HG03139 (cell line): Measurements from ENCODE around the gene PCDHA7.
"Not testable (repeated sequence)": the region's sequence is repeated elsewhere in the genome, so short reads cannot be mapped to it uniquely, and the experiment has no call there.

ENCODE experiments used
- ATAC-seq: cut with Tn5 transposase; IDR thresholded peaks from one replicate; pipeline ENCODE4 v1.9.1; 2021; ENCODE audit not compliant: unreplicated experiment

Gene PCDHA7, protein sequence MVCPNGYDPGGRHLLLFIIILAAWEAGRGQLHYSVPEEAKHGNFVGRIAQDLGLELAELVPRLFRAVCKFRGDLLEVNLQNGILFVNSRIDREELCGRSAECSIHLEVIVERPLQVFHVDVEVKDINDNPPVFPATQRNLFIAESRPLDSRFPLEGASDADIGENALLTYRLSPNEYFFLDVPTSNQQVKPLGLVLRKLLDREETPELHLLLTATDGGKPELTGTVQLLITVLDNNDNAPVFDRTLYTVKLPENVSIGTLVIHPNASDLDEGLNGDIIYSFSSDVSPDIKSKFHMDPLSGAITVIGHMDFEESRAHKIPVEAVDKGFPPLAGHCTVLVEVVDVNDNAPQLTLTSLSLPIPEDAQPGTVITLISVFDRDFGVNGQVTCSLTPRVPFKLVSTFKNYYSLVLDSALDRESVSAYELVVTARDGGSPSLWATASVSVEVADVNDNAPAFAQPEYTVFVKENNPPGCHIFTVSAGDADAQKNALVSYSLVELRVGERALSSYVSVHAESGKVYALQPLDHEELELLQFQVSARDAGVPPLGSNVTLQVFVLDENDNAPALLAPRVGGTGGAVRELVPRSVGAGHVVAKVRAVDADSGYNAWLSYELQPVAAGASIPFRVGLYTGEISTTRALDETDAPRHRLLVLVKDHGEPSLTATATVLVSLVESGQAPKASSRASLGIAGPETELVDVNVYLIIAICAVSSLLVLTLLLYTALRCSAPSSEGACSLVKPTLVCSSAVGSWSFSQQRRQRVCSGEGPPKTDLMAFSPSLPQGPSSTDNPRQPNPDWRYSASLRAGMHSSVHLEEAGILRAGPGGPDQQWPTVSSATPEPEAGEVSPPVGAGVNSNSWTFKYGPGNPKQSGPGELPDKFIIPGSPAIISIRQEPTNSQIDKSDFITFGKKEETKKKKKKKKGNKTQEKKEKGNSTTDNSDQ

DNA sequence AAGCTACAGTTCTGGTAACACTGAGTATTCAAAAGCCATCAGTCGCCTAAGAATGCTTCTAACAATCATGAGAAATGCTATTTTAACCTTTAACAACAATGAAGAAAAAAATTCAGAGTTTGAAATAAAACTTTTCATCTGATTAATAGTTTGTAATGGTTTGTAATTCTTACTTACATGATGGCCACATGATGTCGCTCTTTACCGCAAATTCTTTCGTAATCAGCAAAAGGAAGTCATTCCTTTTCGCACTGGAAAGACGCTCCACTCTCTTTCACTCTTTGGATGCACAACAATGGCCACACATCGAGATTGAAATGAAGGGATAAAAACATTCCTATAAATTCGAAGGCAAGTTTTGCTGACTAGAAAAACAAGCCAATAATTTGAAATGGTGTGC, at the start of gene PCDHA7:
PCDHA7 (plus strand) TSS at position 277 of the 400 bp plus-strand sequence; CDS start at position 392, 115 bp downstream.
- no peak for ATAC-seq

DNA sequence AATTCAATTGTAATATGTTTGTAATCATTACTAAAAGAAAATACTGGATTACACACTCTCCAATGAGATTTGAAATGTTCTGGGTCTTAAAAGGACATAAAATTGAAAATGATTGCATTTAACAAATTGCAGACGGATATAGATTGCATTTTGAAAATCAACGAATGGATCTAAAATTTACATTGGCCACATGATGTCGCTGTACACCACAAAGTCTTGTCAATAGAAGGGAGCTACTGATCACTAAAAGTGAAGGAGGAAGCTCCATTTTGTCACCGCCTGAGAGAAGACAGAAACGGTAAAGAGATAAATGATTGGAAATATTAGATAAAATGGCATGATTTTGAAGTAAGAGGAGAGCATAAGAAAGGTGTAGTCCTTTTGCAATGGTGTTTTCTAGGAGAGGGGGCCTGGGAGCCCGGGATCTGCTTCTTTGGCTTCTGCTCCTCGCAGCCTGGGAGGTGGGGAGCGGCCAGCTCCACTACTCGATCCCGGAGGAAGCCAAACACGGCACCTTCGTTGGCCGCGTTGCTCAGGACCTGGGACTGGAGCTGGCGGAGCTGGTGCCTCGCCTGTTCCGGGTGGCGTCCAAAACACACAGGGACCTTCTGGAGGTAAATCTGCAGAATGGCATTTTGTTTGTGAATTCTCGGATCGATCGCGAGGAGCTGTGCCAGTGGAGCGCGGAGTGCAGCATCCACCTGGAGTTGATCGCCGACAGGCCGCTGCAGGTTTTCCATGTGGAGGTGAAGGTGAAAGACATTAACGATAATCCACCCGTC, 48.0 kb upstream of the PCDHA7 start, which contains the start of gene PCDHA1:
PCDHA1 (plus strand) TSS at position 236 of the 782 bp plus-strand sequence.
- no peak for ATAC-seq

DNA sequence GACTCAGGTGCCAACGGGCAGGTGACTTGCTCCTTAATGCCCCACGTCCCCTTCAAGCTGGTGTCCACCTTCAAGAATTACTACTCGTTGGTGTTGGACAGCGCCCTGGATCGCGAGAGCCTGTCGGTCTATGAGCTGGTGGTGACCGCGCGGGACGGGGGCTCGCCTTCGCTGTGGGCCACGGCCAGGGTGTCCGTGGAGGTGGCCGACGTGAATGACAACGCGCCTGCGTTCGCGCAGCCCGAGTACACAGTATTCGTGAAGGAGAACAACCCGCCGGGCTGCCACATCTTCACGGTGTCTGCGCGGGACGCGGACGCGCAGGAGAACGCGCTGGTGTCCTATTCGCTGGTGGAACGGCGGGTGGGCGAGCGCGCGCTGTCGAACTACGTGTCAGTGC, 46.6 kb upstream of the PCDHA7 start:
- ATAC-seq, result not testable (repeated sequence)

DNA sequence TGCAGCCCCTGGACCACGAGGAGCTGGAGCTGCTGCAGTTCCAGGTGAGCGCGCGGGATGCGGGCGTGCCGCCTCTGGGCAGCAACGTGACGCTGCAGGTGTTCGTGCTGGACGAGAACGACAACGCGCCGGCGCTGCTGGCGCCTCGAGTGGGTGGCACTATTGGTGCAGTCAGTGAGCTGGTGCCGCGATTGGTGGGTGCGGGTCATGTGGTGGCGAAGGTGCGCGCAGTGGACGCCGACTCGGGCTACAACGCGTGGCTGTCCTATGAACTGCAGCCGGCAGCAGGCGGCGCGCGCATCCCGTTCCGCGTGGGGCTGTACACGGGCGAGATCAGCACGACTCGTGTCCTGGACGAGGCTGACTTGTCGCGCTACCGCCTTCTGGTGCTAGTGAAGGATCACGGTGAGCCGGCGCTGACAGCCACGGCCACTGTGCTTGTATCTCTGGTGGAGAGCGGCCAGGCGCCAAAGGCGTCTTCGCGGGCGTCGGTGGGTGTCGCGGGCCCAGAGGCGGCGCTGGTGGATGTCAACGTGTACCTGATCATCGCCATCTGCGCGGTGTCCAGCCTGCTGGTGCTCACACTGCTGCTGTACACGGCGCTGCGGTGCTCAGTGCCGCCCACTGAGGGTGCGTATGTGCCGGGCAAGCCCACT, 46.1 kb upstream of the PCDHA7 start:
- not testable (repeated sequence) for ATAC-seq

DNA sequence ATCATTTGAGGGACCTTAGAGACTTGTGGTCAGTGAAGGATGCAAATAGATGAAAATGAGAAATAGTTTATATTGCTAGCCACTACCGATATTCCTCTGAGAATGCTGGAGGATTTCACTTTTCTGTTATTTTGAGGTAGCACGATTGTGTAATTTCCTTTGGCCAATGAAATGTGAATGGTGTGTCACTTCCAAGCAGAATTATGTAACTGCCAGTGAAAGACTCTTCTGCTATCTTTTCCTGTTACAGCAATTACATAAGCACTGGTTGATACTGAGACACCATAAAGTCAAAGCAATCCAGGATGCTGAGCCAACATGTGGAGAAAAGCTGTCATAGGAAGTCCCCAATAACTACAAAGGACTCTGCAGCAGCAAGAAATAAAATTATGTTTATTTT, 43.0 kb upstream of the PCDHA7 start:
- no peak for ATAC-seq

DNA sequence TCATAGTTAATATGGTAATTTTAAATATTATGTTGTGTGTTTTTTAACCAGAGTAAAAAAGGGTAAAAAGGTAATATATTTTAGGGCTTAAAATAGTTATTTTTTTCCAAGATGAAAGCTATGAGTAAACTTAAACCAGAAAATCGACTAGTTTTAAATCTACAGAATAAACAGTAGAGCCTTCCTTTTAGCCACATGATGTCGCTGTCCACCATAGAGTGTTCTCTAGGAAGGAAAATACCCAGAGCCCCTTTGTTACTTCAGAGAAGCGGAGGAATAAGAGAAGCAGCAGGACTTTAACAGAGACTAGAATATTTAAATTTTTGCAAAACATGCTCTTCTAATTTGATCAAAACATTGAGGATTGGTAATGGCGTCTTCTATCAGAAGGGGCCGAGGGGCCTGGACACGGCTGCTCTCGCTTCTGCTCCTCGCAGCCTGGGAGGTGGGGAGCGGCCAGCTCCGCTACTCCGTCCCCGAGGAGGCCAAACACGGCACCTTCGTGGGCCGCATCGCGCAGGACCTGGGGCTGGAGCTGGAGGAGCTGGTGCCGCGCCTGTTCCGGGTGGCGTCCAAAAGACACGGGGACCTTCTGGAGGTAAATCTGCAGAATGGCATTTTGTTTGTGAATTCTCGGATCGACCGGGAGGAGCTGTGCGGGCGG, 39.3 kb upstream of the PCDHA7 start, which contains the start of gene PCDHA2:
PCDHA2 (plus strand) TSS at position 258 of the 664 bp plus-strand sequence.
- no peak for ATAC-seq

DNA sequence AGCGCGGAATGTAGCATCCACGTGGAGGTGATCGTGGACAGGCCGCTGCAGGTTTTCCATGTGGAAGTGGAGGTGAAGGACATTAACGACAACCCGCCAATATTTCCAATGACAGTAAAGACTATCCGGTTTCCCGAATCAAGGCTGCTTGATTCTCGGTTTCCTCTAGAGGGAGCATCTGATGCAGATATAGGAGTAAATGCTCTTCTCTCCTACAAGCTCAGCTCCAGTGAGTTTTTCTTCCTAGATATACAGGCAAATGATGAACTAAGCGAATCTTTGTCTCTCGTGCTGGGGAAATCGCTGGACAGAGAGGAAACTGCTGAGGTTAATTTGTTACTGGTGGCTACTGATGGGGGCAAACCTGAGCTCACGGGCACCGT, 38.8 kb upstream of the PCDHA7 start:
- ATAC-seq, result no peak

DNA sequence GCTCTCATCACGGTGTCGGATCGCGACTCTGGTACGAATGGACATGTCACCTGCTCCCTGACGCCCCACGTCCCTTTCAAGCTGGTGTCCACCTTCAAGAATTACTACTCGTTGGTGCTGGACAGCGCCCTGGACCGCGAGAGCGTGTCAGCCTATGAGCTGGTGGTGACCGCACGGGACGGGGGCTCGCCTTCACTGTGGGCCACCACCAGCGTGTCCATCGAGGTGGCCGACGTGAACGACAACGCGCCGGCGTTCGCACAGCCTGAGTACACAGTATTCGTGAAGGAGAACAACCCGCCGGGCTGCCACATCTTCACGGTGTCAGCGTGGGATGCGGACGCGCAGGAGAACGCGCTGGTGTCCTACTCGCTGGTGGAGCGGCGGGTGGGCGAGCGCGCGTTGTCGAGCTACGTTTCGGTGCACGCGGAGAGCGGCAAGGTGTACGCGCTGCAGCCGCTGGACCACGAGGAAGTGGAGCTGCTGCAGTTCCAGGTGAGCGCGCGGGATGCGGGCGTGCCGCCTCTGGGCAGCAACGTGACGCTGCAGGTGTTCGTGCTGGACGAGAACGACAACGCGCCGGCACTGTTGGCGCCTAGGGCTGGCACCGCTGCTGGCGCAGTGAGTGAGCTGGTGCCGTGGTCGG, 37.9 kb upstream of the PCDHA7 start:
- not testable (repeated sequence) for ATAC-seq

DNA sequence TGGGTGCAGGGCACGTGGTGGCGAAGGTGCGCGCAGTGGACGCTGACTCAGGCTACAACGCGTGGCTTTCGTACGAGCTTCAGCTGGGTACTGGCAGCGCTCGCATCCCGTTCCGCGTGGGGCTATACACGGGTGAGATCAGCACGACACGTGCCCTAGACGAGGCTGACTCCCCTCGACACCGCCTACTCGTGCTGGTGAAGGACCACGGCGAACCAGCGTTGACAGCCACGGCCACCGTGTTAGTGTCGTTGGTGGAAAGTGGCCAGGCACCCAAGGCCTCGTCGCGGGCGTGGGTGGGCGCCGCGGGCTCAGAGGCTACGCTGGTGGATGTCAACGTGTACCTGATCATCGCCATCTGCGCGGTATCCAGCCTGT, 37.4 kb upstream of the PCDHA7 start:
- ATAC-seq, result no peak

DNA sequence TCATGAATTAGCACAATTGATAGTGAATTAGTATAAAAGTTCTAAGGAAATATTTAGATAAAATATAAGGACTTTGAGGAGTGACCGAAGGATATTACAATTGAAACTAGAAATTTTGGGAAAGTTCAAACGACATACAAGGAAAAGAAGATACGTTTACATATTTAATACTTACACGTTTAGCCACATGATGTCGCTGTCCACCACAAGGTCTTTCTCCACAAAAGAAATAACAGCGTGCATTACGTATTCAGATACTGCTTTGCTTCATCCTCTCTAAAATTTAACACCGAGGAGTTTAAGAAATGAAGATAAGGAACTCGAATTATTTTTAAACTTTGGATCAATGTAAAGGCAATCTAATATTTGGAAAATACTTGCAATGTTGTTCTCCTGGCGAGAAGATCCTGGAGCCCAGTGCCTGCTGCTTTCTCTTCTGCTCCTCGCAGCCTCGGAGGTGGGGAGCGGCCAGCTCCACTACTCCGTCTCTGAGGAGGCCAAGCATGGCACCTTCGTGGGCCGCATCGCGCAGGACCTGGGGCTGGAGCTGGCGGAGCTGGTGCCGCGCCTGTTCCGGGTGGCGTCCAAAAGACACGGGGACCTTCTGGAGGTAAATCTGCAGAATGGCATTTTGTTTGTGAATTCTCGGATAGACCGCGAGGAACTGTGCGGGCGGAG, 33.1 kb upstream of the PCDHA7 start, which contains the start of gene PCDHA3:
PCDHA3 (plus strand) TSS at position 242 of the 678 bp plus-strand sequence.
- ATAC-seq, result no peak

DNA sequence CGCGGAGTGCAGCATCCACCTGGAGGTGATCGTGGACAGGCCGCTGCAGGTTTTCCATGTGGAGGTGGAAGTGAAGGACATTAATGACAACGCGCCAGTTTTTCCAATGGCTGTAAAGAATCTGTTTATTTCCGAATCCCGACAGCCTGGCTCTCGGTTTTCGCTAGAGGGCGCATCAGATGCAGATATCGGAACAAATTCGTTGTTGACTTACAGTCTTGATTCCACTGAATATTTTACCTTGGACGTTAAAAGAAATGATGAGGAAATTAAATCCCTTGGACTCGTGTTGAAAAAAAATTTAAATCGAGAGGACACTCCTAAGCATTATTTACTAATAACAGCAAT, 32.6 kb upstream of the PCDHA7 start:
- ATAC-seq, result no peak

DNA sequence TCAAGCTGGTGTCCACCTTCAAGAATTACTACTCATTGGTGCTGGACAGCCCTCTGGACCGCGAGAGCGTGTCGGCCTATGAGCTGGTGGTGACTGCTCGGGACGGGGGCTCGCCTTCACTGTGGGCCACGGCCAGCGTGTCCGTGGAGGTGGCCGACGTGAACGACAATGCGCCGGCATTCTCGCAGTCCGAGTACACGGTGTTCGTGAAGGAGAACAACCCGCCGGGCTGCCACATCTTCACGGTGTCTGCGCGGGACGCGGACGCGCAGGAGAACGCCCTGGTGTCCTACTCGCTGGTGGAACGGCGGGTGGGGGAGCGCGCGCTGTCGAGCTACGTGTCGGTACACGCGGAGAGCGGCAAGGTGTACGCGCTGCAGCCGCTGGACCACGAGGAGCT, 31.7 kb upstream of the PCDHA7 start:
- not testable (repeated sequence) for ATAC-seq

DNA sequence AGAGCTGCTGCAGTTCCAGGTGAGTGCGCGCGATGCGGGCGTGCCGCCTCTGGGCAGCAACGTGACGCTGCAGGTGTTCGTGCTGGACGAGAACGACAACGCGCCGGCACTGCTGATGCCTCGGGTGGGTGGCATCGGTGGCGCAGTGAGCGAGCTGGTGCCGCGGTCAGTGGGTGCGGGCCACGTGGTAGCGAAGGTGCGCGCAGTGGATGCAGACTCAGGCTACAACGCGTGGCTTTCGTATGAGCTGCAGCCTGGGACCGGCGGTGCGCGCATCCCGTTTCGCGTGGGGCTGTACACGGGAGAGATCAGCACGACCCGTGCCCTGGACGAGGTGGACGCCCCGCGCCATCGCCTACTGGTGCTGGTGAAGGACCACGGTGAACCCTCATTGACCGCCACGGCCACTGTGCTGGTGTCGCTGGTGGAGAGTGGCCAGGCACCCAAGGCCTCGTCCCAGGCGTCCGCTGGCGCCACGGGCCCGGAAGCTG, 31.2 kb upstream of the PCDHA7 start:
- ATAC-seq, result no peak

DNA sequence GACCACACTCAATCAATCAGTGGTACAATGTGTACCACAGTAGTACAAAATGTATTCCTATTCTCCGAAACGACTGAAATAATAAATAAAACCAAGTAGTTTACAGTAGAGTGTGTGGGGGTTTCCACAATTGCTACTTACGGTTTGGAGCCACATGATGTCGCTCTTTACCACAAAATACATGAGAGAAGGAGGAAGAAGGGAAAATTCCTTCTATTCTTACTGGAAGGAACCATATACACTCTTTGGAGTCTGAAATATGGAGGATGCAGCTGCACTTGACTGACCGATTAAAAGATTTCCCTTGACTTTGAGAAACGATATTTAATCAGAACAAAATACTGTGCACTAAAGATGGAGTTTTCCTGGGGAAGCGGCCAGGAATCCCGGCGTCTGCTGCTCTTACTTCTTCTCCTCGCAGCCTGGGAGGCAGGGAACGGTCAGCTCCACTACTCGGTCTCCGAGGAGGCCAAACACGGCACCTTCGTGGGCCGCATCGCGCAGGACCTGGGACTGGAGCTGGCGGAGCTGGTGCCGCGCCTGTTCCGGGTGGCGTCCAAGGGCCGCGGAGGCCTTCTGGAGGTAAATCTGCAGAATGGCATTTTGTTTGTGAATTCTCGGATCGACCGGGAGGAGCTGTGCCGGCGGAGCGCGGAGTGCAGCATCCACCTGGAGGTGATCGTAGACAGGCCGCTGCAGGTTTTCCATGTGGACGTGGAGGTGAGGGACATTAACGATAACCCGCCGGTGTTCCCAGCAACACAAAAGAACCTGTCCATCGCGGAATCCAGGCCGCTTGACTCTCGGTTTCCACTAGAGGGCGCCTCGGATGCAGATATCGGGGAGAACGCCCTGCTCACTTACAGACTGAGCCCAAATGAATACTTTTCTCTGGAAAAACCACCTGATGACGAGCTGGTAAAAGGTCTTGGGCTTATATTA, 27.0 kb upstream of the PCDHA7 start, which contains the start of gene PCDHA4:
PCDHA4 (plus strand) TSS at position 235 of the 942 bp plus-strand sequence.
- no peak for ATAC-seq

DNA sequence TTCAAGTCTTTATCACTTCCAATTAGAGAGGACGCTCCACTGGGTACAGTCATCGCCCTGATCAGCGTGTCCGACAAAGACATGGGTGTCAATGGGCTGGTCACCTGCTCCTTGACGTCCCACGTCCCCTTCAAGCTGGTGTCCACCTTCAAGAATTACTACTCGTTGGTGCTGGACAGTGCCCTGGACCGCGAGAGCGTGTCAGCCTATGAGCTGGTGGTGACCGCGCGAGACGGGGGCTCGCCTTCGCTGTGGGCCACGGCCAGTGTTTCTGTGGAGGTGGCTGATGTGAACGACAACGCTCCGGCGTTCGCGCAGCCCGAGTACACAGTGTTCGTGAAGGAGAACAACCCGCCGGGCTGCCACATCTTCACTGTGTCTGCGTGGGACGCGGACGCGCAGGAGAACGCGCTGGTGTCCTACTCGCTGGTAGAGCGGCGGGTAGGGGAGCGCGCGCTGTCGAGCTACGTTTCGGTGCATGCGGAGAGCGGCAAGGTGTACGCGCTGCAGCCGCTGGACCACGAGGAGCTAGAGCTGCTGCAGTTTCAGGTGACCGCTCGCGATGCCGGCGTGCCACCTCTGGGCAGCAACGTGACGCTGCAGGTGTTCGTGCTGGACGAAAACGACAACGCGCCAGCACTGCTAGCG, 25.7 kb upstream of the PCDHA7 start:
- ATAC-seq, result not testable (repeated sequence)

DNA sequence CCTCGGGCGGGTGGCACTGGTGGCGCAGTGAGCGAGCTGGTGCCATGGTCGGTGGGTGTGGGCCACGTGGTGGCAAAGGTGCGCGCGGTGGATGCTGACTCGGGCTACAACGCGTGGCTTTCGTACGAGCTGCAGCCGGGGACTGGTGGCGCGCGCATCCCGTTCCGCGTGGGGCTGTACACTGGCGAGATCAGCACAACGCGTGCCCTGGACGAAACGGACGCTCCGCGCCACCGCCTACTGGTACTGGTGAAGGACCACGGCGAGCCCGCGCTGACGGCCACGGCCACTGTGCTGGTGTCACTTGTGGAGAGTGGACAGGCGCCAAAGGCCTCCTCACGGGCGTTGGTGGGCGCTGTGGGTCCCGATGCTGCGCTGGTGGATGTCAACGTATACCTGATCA, 25.2 kb upstream of the PCDHA7 start:
- no peak for ATAC-seq
